Measurements from ENCODE around the gene OPRM1.

The OPRM1 gene

DNA sequence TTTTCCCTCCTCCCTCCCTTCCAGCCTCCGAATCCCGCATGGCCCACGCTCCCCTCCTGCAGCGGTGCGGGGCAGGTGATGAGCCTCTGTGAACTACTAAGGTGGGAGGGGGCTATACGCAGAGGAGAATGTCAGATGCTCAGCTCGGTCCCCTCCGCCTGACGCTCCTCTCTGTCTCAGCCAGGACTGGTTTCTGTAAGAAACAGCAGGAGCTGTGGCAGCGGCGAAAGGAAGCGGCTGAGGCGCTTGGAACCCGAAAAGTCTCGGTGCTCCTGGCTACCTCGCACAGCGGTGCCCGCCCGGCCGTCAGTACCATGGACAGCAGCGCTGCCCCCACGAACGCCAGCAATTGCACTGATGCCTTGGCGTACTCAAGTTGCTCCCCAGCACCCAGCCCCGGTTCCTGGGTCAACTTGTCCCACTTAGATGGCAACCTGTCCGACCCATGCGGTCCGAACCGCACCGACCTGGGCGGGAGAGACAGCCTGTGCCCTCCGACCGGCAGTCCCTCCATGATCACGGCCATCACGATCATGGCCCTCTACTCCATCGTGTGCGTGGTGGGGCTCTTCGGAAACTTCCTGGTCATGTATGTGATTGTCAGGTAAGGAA is at the start of gene OPRM1:
Gene OPRM1 (plus strand): TSS at position 10 of the 612 bp plus-strand sequence. CDS start 305 bp downstream, at position 315.
- no peak within 1 kb of the TSS for H3K27ac ChIP-seq
- TF ChIP-seq, protein P1, sequence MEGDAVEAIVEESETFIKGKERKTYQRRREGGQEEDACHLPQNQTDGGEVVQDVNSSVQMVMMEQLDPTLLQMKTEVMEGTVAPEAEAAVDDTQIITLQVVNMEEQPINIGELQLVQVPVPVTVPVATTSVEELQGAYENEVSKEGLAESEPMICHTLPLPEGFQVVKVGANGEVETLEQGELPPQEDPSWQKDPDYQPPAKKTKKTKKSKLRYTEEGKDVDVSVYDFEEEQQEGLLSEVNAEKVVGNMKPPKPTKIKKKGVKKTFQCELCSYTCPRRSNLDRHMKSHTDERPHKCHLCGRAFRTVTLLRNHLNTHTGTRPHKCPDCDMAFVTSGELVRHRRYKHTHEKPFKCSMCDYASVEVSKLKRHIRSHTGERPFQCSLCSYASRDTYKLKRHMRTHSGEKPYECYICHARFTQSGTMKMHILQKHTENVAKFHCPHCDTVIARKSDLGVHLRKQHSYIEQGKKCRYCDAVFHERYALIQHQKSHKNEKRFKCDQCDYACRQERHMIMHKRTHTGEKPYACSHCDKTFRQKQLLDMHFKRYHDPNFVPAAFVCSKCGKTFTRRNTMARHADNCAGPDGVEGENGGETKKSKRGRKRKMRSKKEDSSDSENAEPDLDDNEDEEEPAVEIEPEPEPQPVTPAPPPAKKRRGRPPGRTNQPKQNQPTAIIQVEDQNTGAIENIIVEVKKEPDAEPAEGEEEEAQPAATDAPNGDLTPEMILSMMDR (IDR thresholded peaks at IDR 0.05): no peak
- no peak for DNase-seq (ENCODE audit: low spot score)
- H3K4me3 ChIP-seq: no peak within 1 kb of the TSS

DNA sequence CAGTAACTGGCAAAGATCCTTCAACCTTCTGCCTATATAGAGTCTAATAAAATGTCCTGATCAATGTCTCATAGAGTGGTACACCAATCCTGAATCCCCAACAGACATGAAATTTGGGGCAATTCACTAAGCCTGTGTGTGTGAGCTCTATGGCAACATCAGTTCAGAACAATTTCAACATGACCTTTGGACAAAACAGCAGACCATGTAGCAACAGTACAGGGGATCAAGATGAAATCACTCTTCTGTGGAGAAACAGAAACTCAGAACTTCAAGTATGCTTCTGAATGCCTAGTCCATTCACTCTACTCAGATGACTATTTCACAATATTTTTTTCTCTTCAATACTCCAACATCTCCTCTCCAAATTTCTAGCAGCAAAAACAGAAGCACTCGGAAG is 49.1 kb upstream of the OPRM1 start:
- H3K27ac ChIP-seq: no peak overlapping the region
- TF ChIP-seq, protein P1 (IDR thresholded peaks at IDR 0.05): no peak
- H3K4me3 ChIP-seq: no peak overlapping the region
- no peak for DNase-seq (ENCODE audit: low spot score)

DNA sequence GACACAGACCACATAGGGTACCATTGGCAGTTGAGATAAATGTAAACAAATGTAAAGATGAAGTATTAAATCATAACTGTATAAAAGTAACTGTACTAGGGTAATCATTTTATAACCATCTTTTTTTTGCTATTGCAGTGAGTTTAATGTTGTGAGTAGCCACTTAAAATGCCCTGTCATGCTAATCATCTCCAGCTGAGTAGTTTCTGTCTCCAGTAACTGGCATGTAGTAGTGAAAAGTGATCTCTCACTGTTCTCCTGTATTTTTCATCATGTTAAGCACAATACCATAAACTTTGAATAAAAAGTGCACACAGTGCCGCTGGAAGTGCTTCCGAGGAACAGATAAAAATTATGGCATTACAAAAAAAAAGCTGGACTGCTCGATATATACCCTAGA is 45.0 kb upstream of the OPRM1 start:
- TF ChIP-seq, protein P1 (IDR thresholded peaks at IDR 0.05): no peak
- no peak overlapping the region for H3K27ac ChIP-seq
- H3K4me3 ChIP-seq: no peak overlapping the region
- no peak for DNase-seq (ENCODE audit: low spot score)

DNA sequence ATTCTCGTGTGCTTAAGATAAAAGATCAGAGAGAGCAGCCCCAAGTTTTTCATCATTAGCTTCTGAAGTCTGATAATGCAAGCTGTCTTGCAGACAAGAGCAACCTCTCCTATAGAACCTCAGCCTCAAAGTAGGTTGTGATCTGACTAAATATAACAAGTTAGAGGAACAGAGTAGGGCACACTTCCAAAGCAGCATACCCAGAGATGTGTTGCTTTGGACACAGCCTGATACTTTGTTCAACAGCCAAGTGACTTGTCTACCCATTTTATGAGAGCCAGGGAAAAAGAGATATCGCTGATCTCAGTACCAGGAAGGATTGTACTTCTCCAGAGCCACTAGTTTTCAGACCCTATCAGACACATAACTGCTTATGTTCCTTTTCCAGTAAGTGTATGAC is 44.2 kb upstream of the OPRM1 start:
- H3K4me3 ChIP-seq: no peak overlapping the region
- DNase-seq (ENCODE audit: low spot score): no peak
- H3K27ac ChIP-seq: no peak overlapping the region
- TF ChIP-seq, protein P1 (IDR thresholded peaks at IDR 0.05): no peak

DNA sequence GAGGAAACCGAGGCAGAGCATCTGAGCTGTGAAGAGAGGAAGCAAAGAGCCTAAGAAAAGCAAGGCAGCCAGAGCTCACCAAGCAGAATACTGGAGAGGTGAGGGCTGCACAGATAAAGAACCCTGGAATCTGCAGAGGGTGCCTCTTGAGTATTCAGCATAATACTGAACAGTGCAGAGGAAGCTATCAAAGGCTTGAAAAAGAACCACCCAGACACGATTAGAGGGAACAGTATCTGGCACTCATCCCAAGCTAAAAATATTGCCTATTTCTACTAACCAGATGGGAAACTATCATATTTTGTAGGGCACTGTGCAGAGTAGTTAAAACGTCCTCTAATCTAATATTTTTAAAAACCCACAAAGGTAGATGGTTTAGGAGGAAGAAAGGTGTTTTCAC is 41.8 kb upstream of the OPRM1 start:
- DNase-seq (ENCODE audit: low spot score): no peak

DNA sequence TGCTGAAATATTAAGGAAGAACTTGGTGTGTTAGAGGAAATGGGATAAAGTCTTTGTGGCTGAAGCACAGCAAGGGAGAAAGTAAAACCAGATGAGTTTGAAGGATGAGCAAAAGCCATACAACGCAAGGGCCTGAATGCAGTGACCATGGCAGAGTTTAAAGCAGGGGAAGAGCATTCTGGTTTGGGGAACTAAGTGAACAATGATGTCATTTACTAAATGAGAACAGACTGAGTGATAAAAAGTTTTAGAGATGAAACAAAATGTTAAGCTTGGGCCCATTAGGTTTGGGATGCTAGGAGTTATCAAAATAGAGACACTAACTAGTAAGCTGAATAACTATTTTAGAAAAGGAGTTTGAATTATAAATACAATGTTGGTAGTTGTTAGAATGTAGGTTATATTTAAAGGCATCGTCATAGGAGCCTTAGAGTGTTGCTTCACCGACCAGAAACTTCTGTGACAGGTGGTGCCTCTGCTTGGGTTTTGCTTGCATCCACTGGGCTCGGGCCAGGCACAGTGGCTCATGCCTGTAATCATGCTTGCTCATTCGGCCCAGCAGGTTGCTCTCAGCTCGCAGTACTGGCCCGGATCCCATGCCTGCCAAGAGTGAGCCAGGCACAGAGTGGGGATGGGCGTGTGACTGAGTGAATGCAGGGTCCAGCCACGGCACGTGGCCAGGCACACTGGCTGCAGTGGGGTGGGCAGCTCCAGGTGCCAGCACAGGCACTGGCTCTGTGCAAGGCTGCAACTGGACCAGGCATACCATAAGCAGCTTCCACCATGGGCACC is 37.4 kb upstream of the OPRM1 start:
- DNase-seq (ENCODE audit: low spot score): no peak
- TF ChIP-seq, protein P1 (IDR thresholded peaks at IDR 0.05): no peak
- H3K4me3 ChIP-seq: no peak overlapping the region
- no peak overlapping the region for H3K27ac ChIP-seq

More for the DNA sequence above, 41.8 kb upstream of the OPRM1 start:
- H3K4me3 ChIP-seq: no peak overlapping the region
- H3K27ac ChIP-seq: no peak overlapping the region
- TF ChIP-seq, protein P1 (IDR thresholded peaks at IDR 0.05): no peak

DNA sequence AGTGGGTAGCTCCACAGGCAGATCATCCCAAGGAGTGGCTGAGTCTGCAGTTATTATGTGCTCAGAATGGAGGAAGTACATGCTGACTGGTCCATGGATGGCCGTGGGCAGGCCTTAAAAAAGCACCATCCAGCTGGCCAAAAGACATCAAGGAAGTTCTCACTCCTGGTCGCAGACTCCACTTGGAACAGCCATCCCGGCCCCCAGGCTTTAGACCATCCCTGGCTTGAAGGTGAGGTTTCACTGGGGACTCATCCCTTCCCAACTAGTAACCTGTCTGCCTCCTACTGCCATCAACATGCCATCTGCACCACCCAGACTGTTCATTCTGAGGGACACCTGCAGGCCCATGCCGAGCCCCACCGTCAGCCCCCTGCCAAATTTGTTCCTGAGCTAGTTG is 36.1 kb upstream of the OPRM1 start:
- TF ChIP-seq, protein P1 (IDR thresholded peaks at IDR 0.05): no peak
- DNase-seq (ENCODE audit: low spot score): no peak

More for the DNA sequence above, 36.1 kb upstream of the OPRM1 start:
- no peak overlapping the region for H3K4me3 ChIP-seq
- no peak overlapping the region for H3K27ac ChIP-seq
